PFSK-1 (cell line): ENCODE measurements around the gene ZNF792.

Source experiments
- FOXP2 ChIP-seq: optimal IDR thresholded peaks from 2 replicates; pipeline ENCODE3; 2011; ENCODE audit warnings: borderline replicate concordance, control low read depth, inconsistent platforms; ENCODE audit not compliant: insufficient read depth; ENCODE audit errors: extremely low read length, extremely low read depth
- POLR2AphosphoS5 ChIP-seq: IDR thresholded peaks from 2 replicates; pipeline ENCODE4 v1.6.1; 2012; ENCODE audit warnings: low read depth, mild to moderate bottlenecking, control low read depth, low read length, moderate library complexity
- SIN3A ChIP-seq: IDR thresholded peaks from 2 replicates; pipeline ENCODE4 v1.6.1; 2012; ENCODE audit warnings: mild to moderate bottlenecking, low read length, moderate library complexity, borderline replicate concordance; ENCODE audit not compliant: insufficient read depth

DNA sequence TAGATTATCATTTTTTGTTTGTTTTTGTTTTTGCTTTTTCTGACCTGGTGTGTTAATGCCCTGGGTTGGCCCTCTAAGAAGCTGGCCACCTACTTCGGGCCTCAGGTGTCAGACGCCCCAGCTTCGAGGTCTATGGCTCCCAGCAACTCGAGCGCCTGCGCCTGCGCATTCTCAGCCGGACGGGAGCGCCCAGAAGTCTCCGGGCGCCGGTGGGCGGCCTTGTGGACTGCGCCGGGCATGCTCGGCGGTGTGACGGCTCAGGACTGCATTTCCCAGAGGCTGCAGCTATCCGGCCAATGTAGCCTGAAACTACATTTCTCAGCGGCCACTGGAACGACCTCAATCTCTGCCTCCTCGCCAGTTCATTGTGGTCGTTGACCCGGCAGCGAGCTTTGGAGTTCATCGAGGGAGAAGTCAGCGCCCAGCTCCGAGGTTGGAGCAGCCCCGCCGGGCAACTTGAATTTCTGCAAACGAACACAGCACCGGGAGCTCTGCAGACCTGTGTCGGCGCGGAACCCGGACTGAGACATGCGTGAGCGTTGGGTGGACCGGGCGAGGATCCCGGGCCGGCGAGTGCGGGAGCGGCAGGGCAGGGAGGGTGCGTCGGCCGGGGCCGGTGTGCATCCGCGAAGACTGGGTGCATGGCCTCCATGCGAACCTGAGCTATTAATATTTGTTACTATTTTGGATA is 37.2 kb downstream of the ZNF792 start, which contains the start of gene ZNF30:
- TF ChIP-seq POLR2AphosphoS5 (peak; percentile 82), FOXP2 (peak; percentile 28), SIN3A (no peak)
